ENCODE data around the gene ZC3H10.

DNA sequence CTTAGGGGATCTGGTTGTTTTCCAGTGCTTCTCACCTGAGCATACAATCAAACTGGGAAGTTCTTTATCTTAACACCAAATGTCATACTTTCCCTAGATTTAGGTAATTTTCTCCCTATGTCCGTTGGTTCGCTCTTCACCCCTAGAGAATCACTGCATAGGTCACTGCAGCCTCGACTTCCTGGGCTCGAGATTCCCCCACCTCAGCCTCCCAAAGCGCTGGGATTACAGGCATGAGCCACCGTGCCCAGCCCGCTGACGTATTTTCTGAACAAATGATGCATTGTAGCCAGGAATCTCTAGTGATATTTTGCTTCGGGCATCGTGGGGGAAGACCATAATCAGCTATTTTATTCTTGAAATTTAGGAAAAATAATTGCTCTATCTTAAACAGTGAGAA is 2.7 kb upstream of the ZC3H10 start:
- TF ChIP-seq, protein P1, sequence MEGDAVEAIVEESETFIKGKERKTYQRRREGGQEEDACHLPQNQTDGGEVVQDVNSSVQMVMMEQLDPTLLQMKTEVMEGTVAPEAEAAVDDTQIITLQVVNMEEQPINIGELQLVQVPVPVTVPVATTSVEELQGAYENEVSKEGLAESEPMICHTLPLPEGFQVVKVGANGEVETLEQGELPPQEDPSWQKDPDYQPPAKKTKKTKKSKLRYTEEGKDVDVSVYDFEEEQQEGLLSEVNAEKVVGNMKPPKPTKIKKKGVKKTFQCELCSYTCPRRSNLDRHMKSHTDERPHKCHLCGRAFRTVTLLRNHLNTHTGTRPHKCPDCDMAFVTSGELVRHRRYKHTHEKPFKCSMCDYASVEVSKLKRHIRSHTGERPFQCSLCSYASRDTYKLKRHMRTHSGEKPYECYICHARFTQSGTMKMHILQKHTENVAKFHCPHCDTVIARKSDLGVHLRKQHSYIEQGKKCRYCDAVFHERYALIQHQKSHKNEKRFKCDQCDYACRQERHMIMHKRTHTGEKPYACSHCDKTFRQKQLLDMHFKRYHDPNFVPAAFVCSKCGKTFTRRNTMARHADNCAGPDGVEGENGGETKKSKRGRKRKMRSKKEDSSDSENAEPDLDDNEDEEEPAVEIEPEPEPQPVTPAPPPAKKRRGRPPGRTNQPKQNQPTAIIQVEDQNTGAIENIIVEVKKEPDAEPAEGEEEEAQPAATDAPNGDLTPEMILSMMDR (IDR thresholded peaks at IDR 0.05): no peak
- TF ChIP-seq POLR2A (IDR thresholded peaks at IDR 0.05): no peak

All from body of pancreas (tissue), 4 donors.